Ishikawa (cell line): ENCODE measurements around the gene SEC24D.

ENCODE experiments used
- CEBPB ChIP-seq: IDR thresholded peaks from 2 replicates; pipeline ENCODE4 v1.6.1; 2012
- CREB1 ChIP-seq: IDR thresholded peaks from 2 replicates; pipeline ENCODE4 v1.6.1; 2012; ENCODE audit warnings: low read depth
- EGR1 ChIP-seq: IDR thresholded peaks from 2 replicates; pipeline ENCODE4 v1.6.1; 2012
- EP300 ChIP-seq: IDR thresholded peaks from 2 replicates; pipeline ENCODE4 v1.6.1; 2012; ENCODE audit warnings: borderline replicate concordance
- FOXM1 ChIP-seq: IDR thresholded peaks from 2 replicates; pipeline ENCODE4 v1.6.1; 2012; ENCODE audit warnings: low read depth, borderline replicate concordance
- NFIC ChIP-seq: IDR thresholded peaks from 2 replicates; pipeline ENCODE4 v1.6.1; 2012
- RAD21 ChIP-seq: IDR thresholded peaks from 2 replicates; pipeline ENCODE4 v1.6.1; 2012; ENCODE audit warnings: low read depth
- TAF1 ChIP-seq: IDR thresholded peaks from 2 replicates; pipeline ENCODE4 v1.6.1; 2012; ENCODE audit warnings: low read depth, mild to moderate bottlenecking
- TCF12 ChIP-seq: IDR thresholded peaks from 2 replicates; pipeline ENCODE4 v1.6.1; 2012; ENCODE audit warnings: low read depth
- TEAD4 ChIP-seq: IDR thresholded peaks from 2 replicates; pipeline ENCODE4 v1.6.1; 2012
- YY1 ChIP-seq: IDR thresholded peaks from 2 replicates; pipeline ENCODE4 v1.6.1; 2012; ENCODE audit warnings: low read depth
- ZBTB7A ChIP-seq: IDR thresholded peaks from 2 replicates; pipeline ENCODE4 v1.6.1; 2012; ENCODE audit warnings: low read depth
- TF ChIP-seq, protein P1 (sequence below): IDR thresholded peaks from 2 replicates; pipeline ENCODE4 v1.6.1; 2012
- TF ChIP-seq, protein P2 (sequence below): IDR thresholded peaks from 2 replicates; pipeline ENCODE4 v1.6.1; 2012
- TF ChIP-seq, protein P3 (sequence below): IDR thresholded peaks from 2 replicates; pipeline ENCODE4 v1.6.1; 2012; ENCODE audit warnings: low read depth, mild to moderate bottlenecking

Gene SEC24D

DNA sequence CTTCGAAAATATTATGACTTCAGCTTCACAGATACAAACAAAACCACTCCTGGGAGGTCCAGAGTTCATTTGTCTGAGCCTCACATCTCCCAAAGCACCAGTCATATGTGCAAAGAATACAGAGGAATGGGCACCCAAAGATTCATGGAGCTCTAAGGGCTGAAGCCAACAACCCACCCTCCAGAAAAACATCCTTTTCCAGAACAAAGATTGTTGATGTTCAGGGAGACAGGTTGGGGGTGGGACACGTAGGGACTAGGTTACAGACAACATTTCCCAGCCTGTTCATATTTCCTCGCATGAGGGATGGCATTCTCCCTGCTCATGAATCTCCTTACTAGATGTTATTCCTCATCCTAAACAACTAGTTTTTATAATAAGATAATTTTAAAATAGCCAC, 79.5 kb downstream of the SEC24D start:
- TF ChIP-seq CREB1 (no peak), TAF1 (no peak), YY1 (no peak), EP300 (no peak), FOXM1 (no peak), TEAD4 (no peak), NFIC (no peak), EGR1 (no peak), CEBPB (no peak), TCF12 (no peak)
- TF ChIP-seq, protein P1, sequence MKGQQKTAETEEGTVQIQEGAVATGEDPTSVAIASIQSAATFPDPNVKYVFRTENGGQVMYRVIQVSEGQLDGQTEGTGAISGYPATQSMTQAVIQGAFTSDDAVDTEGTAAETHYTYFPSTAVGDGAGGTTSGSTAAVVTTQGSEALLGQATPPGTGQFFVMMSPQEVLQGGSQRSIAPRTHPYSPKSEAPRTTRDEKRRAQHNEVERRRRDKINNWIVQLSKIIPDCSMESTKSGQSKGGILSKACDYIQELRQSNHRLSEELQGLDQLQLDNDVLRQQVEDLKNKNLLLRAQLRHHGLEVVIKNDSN = no peak
- TF ChIP-seq, protein P2, sequence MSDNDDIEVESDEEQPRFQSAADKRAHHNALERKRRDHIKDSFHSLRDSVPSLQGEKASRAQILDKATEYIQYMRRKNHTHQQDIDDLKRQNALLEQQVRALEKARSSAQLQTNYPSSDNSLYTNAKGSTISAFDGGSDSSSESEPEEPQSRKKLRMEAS = no peak
- TF ChIP-seq, protein P3, sequence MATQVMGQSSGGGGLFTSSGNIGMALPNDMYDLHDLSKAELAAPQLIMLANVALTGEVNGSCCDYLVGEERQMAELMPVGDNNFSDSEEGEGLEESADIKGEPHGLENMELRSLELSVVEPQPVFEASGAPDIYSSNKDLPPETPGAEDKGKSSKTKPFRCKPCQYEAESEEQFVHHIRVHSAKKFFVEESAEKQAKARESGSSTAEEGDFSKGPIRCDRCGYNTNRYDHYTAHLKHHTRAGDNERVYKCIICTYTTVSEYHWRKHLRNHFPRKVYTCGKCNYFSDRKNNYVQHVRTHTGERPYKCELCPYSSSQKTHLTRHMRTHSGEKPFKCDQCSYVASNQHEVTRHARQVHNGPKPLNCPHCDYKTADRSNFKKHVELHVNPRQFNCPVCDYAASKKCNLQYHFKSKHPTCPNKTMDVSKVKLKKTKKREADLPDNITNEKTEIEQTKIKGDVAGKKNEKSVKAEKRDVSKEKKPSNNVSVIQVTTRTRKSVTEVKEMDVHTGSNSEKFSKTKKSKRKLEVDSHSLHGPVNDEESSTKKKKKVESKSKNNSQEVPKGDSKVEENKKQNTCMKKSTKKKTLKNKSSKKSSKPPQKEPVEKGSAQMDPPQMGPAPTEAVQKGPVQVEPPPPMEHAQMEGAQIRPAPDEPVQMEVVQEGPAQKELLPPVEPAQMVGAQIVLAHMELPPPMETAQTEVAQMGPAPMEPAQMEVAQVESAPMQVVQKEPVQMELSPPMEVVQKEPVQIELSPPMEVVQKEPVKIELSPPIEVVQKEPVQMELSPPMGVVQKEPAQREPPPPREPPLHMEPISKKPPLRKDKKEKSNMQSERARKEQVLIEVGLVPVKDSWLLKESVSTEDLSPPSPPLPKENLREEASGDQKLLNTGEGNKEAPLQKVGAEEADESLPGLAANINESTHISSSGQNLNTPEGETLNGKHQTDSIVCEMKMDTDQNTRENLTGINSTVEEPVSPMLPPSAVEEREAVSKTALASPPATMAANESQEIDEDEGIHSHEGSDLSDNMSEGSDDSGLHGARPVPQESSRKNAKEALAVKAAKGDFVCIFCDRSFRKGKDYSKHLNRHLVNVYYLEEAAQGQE = no peak

GRCh38 chr4:118755438-118756226, 80.3 kb downstream of the SEC24D start:
- TF ChIP-seq, protein P1 = no peak
- TF ChIP-seq CREB1 (no peak), RAD21 (no peak), TAF1 (no peak), ZBTB7A (no peak)
- TF ChIP-seq, protein P2 = no peak

GRCh38 chr4:118754890-118755289, 81.0 kb downstream of the SEC24D start:
- TF ChIP-seq TCF12 (no peak), EP300 (no peak), NFIC (no peak), TAF1 (no peak)
- TF ChIP-seq, protein P2 = no peak

DNA sequence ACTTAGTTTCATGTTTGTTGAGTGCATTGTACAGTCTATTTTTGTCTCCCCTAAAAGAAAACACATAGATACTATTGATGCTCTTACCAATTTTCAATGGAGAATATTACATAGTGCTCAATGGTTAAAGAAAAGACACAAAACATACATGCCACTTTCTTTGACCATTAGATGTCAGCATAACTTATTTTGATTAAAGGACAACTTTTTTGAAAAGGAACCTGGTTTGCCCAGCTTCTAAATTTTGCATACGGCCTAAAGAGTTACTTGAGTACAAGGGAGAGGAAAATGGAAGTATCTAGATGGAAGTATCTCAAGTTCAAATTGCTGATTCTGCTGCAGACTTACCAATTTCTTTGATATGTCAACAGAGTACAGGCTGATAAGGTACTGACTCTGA, 82.2 kb downstream of the SEC24D start:
- TF ChIP-seq, protein P3 = no peak
- TF ChIP-seq, protein P2 = no peak
- TF ChIP-seq TAF1 = no peak

- TF ChIP-seq RAD21 (no peak), CREB1 (no peak), TAF1 (no peak), CEBPB (no peak), ZBTB7A (no peak), NFIC (no peak), EP300 (no peak), YY1 (no peak), TEAD4 (no peak), FOXM1 (no peak), TCF12 (no peak), EGR1 (no peak)
- TF ChIP-seq, protein P3 = no peak
- TF ChIP-seq, protein P2 = no peak
- TF ChIP-seq, protein P1 = no peak
These were observed 82.8 kb downstream of the SEC24D start for GRCh38 chr4:118753096-118753495.
